Neuronal stem cell (in vitro differentiated cells): Measurements from ENCODE around the gene DRD3.

Experiments used
- DNase-seq: peaks from one replicate; pipeline ENCODE4 v3.0.0-alpha.2; 2013; ENCODE audit warnings: low spot score
- H2AFZ ChIP-seq: one replicate; pipeline ENCODE4 v1.6.1; 2013; ENCODE audit warnings: mild to moderate bottlenecking, low read length, inconsistent platforms
- H2AK5ac ChIP-seq: 2 replicates; pipeline ENCODE4 v1.6.1; 2013; ENCODE audit warnings: low read depth, mild to moderate bottlenecking, inconsistent platforms, low read length, moderate library complexity, mixed read lengths
- H2BK120ac ChIP-seq: 2 replicates; pipeline ENCODE4 v1.6.1; 2013; ENCODE audit warnings: low read depth, mild to moderate bottlenecking, inconsistent platforms, low read length, moderate library complexity, mixed read lengths
- H2BK12ac ChIP-seq: one replicate; pipeline ENCODE4 v1.6.1; 2013; ENCODE audit warnings: low read length, inconsistent platforms
- H2BK15ac ChIP-seq: 2 replicates; pipeline ENCODE4 v1.6.1; 2013; ENCODE audit warnings: mild to moderate bottlenecking, low read length, inconsistent platforms, mixed read lengths
- H2BK5ac ChIP-seq: one replicate; pipeline ENCODE4 v1.6.1; 2013; ENCODE audit warnings: inconsistent platforms, mild to moderate bottlenecking, low read length, moderate library complexity
- H3K14ac ChIP-seq: one replicate; pipeline ENCODE4 v1.6.1; 2013; ENCODE audit warnings: low read length, inconsistent platforms
- H3K18ac ChIP-seq: 2 replicates; pipeline ENCODE4 v1.6.1; 2013; ENCODE audit warnings: low read length, inconsistent platforms
- H3K23ac ChIP-seq: 2 replicates; pipeline ENCODE4 v1.6.1; 2013; ENCODE audit warnings: low read depth, mild to moderate bottlenecking, mixed read lengths, low read length, inconsistent platforms; ENCODE audit not compliant: poor library complexity
- H3K27ac ChIP-seq: replicated peaks from 3 replicates; pipeline ENCODE4 v1.5.1; 2013; ENCODE audit warnings: low read length, inconsistent platforms
- H3K27me3 ChIP-seq, 3 experiments: 2 replicates each; pipeline ENCODE4 v1.6.1; 2013; ENCODE audit warnings: low read length in 3 of 3, mild to moderate bottlenecking in 2 of 3, inconsistent platforms in 1 of 3, low read depth in 1 of 3, mixed read lengths in 1 of 3, moderate library complexity in 1 of 3; ENCODE audit not compliant: control insufficient read depth in 3 of 3, insufficient read depth in 3 of 3
- H3K36me3 ChIP-seq, 2 donors: replicated peaks in 1 of 2; 2 replicates each; pipeline ENCODE4 v1.6.1; 2013; ENCODE audit warnings: low read length in 2 of 2; ENCODE audit not compliant: control insufficient read depth in 2 of 2, insufficient read depth in 2 of 2
- H3K4ac ChIP-seq: 2 replicates; pipeline ENCODE4 v1.6.1; 2013; ENCODE audit warnings: inconsistent platforms, mild to moderate bottlenecking, low read length, moderate library complexity
- H3K4me1 ChIP-seq, 2 donors: 1 replicate in 1 of 2; 2 replicates in 1 of 2; pipeline ENCODE4 v1.6.1; 2013; ENCODE audit warnings: low read length in 2 of 2, low read depth in 1 of 2; ENCODE audit not compliant: control insufficient read depth in 2 of 2, insufficient read depth in 1 of 2
- H3K4me2 ChIP-seq: one replicate; pipeline ENCODE4 v1.6.1; 2013; ENCODE audit warnings: mild to moderate bottlenecking, low read length, inconsistent platforms; ENCODE audit not compliant: insufficient read depth, poor library complexity, severe bottlenecking
- H3K4me3 ChIP-seq, 2 donors: 2 replicates each; pipeline ENCODE4 v1.5.1; 2013; ENCODE audit warnings: low read length in 2 of 2, mild to moderate bottlenecking in 2 of 2, inconsistent platforms in 1 of 2, moderate library complexity in 1 of 2
- H3K79me1 ChIP-seq: one replicate; pipeline ENCODE4 v1.6.1; 2013; ENCODE audit warnings: low read depth, mild to moderate bottlenecking, inconsistent platforms, low read length, moderate library complexity
- H3K9ac ChIP-seq: one replicate; pipeline ENCODE4 v1.6.1; 2013; ENCODE audit warnings: mild to moderate bottlenecking, low read depth, low read length, inconsistent platforms; ENCODE audit not compliant: poor library complexity
- H3K9me3 ChIP-seq, 2 donors: replicated peaks in 1 of 2; 2 replicates each; pipeline versions ENCODE3 to v1.6.1; 2013; ENCODE audit warnings: low read length in 2 of 2, mild to moderate bottlenecking in 2 of 2, inconsistent platforms in 1 of 2, low read depth in 1 of 2, mixed read lengths in 1 of 2, moderate library complexity in 1 of 2; ENCODE audit not compliant: control insufficient read depth in 2 of 2, insufficient read depth in 1 of 2
- H4K8ac ChIP-seq: one replicate; pipeline ENCODE4 v1.6.1; 2013; ENCODE audit warnings: low read depth, mild to moderate bottlenecking, inconsistent platforms, low read length, moderate library complexity
- H4K91ac ChIP-seq: one replicate; pipeline ENCODE4 v1.6.1; 2013; ENCODE audit warnings: low read length, low read depth, mild to moderate bottlenecking, inconsistent platforms; ENCODE audit not compliant: poor library complexity
- WGBS, 2 donors: extraction: QIAGEN DNeasy Blood & Tissue Kit; methylation state at CpG; one replicate each; pipeline ENCODE4 v1.1.7; 2013; ENCODE audit warnings: missing lambda C conversion rate in 2 of 2, mixed read lengths in 1 of 2; ENCODE audit not compliant: insufficient read length in 2 of 2, insufficient replicate concordance in 1 of 2; ENCODE audit errors: extremely low coverage in 2 of 2; 5-methylcytosine and 5-hydroxymethylcytosine counted together

DRD3 gene

DNA sequence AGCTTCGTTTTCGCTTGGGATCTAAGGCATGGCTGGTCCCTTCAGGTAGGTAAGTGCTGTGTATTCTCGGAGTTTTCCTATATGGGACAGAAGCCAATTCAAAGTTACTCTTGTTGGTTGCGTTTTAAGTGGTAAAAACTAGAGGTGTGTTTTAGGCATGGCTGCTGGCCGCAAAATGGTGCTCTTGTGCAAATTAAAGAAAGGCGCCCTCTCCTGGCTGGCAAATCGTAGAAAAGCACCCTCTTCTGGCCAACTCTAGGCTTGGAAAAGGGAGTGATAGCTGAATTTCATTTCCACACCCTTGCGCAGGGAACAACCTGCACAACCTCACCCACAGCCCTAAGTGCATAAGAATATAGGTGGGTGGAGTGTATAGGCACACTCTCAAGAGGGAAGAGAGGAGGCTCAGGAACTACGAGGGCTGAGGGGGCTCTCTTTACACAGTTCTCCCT lies 23.5 kb downstream of the DRD3 start:
- Histone ChIP-seq H2BK120ac (no peak overlapping the region), H2BK5ac (no peak overlapping the region), H3K27ac (no peak overlapping the region), H3K14ac (no peak overlapping the region), H3K18ac (no peak overlapping the region), H2BK15ac (no peak overlapping the region), H3K79me1 (no peaks in the 10 kb centered on the region), H2AFZ (peak overlapping the region; percentile 89), H3K27me3 (no peaks in the 10 kb centered on the region), H3K4me3 (peak overlapping the region in 1 of 2 donors; percentile 37), H3K36me3 (no peaks in the 10 kb centered on the region), H3K9ac (no peak overlapping the region), H4K91ac (no peak overlapping the region), H3K4ac (no peak overlapping the region), H4K8ac (no peak overlapping the region), H2AK5ac (no peak overlapping the region), H3K4me2 (no peak overlapping the region), H3K9me3 (no peaks in the 10 kb centered on the region), H3K23ac (no peak overlapping the region), H3K4me1 (peaks cover 5 to 6% of the 10 kb centered on the region in 2 donors), H2BK12ac (no peak overlapping the region)
- no CpG with 5 or more reads among the region's 9 CpGs for WGBS, 2 donors
- no peak for DNase-seq

- Histone ChIP-seq H2BK5ac (no peak overlapping the region), H4K8ac (no peak overlapping the region), H2BK12ac (no peak overlapping the region), H2BK120ac (no peak overlapping the region), H3K4me2 (no peak overlapping the region), H3K18ac (peak overlapping the region; percentile 63), H4K91ac (no peak overlapping the region), H2BK15ac (no peak overlapping the region), H3K9ac (no peak overlapping the region), H3K79me1 (no peaks in the 10 kb centered on the region), H3K23ac (no peak overlapping the region), H3K27me3 (no peaks in the 10 kb centered on the region), H3K4me3 (peak overlapping the region in 1 of 2 donors; percentile 37), H2AK5ac (no peak overlapping the region), H3K9me3 (no peaks in the 10 kb centered on the region), H3K4ac (no peak overlapping the region), H2AFZ (peak overlapping the region; percentile 89), H3K4me1 (peaks cover 6 to 10% of the 10 kb centered on the region in 2 donors), H3K36me3 (no peaks in the 10 kb centered on the region), H3K27ac (no peak overlapping the region), H3K14ac (no peak overlapping the region)
- DNase-seq, result no peak
- no CpG with 5 or more reads among the region's 6 CpGs for WGBS, 2 donors
Measured at GRCh38 chr3:114154321-114154821, 24.5 kb downstream of the DRD3 start.

- no peak overlapping the region for H2BK120ac ChIP-seq
- H3K18ac ChIP-seq, result peak overlapping the region; percentile 61
- H3K14ac ChIP-seq, result peak overlapping the region; percentile 71
- H3K9ac ChIP-seq, result peak overlapping the region; percentile 77
- H3K27ac ChIP-seq, result no peak overlapping the region
- H3K27me3 ChIP-seq, result no peaks in the 10 kb centered on the region
- no peak overlapping the region for H3K23ac ChIP-seq
- WGBS, 2 donors, result no CpG with 5 or more reads among the region's 35 CpGs
- no peaks in the 10 kb centered on the region for H3K79me1 ChIP-seq
- H2BK5ac ChIP-seq, result no peak overlapping the region
- peak; percentile 64 for DNase-seq
- H3K9me3 ChIP-seq, result no peaks in the 10 kb centered on the region
- no peak overlapping the region for H4K91ac ChIP-seq
- no peaks in the 10 kb centered on the region for H3K36me3 ChIP-seq
- H3K4me1 ChIP-seq, result peaks cover 6 to 10% of the 10 kb centered on the region in 2 donors
- peak overlapping the region; percentile 42 to 65 for H3K4me3 ChIP-seq
- H2AK5ac ChIP-seq, result no peak overlapping the region
- peak overlapping the region; percentile 85 for H3K4me2 ChIP-seq
- H4K8ac ChIP-seq, result no peak overlapping the region
- no peak overlapping the region for H2BK12ac ChIP-seq
- no peak overlapping the region for H3K4ac ChIP-seq
- peak overlapping the region; percentile 92 for H2AFZ ChIP-seq
- peak overlapping the region; percentile 70 for H2BK15ac ChIP-seq
Measured at GRCh38 chr3:114152519-114153151, 26.2 kb downstream of the DRD3 start.

- Histone ChIP-seq H3K4ac (no peak overlapping the region), H2AK5ac (no peak overlapping the region), H3K36me3 (no peaks in the 10 kb centered on the region), H3K23ac (no peak overlapping the region), H2BK12ac (no peak overlapping the region), H4K8ac (no peak overlapping the region), H3K27me3 (no peaks in the 10 kb centered on the region), H3K4me2 (no peak overlapping the region), H2AFZ (no peak overlapping the region), H2BK15ac (no peak overlapping the region), H3K18ac (no peak overlapping the region), H3K79me1 (no peaks in the 10 kb centered on the region), H3K4me3 (no peak overlapping the region), H4K91ac (no peak overlapping the region), H3K14ac (no peak overlapping the region), H3K27ac (no peak overlapping the region), H3K9me3 (no peaks in the 10 kb centered on the region), H2BK5ac (no peak overlapping the region), H2BK120ac (no peak overlapping the region), H3K4me1 (peaks cover 6 to 10% of the 10 kb centered on the region in 2 donors), H3K9ac (no peak overlapping the region)
- no peak for DNase-seq
- no CpG with 5 or more reads among the region's 3 CpGs for WGBS, 2 donors
Measured at GRCh38 chr3:114151091-114151490, 27.8 kb downstream of the DRD3 start.
